ENCODE data around the gene POLL.

GRCh38 chr10:101572126-101572525, 15.9 kb downstream of the POLL start:
- TF ChIP-seq POLR2A (IDR thresholded peaks at IDR 0.05) (no peak), POLR2AphosphoS5 (IDR thresholded peaks at IDR 0.05) (no peak)
- TF ChIP-seq, protein P1, sequence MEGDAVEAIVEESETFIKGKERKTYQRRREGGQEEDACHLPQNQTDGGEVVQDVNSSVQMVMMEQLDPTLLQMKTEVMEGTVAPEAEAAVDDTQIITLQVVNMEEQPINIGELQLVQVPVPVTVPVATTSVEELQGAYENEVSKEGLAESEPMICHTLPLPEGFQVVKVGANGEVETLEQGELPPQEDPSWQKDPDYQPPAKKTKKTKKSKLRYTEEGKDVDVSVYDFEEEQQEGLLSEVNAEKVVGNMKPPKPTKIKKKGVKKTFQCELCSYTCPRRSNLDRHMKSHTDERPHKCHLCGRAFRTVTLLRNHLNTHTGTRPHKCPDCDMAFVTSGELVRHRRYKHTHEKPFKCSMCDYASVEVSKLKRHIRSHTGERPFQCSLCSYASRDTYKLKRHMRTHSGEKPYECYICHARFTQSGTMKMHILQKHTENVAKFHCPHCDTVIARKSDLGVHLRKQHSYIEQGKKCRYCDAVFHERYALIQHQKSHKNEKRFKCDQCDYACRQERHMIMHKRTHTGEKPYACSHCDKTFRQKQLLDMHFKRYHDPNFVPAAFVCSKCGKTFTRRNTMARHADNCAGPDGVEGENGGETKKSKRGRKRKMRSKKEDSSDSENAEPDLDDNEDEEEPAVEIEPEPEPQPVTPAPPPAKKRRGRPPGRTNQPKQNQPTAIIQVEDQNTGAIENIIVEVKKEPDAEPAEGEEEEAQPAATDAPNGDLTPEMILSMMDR (IDR thresholded peaks at IDR 0.05): no peak
